Small intestine (tissue), 7 donors: Measurements from ENCODE around the gene DYDC1. TPM values are rescaled to one million over a fixed set of nuclear protein-coding genes. Genes with fewer than 3 reads are reported as not detected.
"Not testable (repeated sequence)": the region's sequence is repeated elsewhere in the genome, so short reads cannot be mapped to it uniquely, and the experiment has no call there.

Experiments used
- DNase-seq, 2 donors: peaks; one replicate each; pipeline versions ENCODE4 v3.0.0 to v3.0.0-alpha.2; 2013
- FAIRE-seq: peaks from 2 replicates; lab custom pipeline; 2012; peaks lifted over from hg19 to GRCh38; lab: Jason Lieb, UNC
- H3K27ac ChIP-seq, 3 donors: one replicate each; pipeline ENCODE4 v1.5.1; 2013; ENCODE audit warnings: low read length in 2 of 3, mild to moderate bottlenecking in 2 of 3, control low read depth in 1 of 3, inconsistent platforms in 1 of 3, low read depth in 1 of 3, moderate library complexity in 1 of 3
- H3K27me3 ChIP-seq, 3 donors: one replicate each; pipeline ENCODE4 v1.6.1; 2013; ENCODE audit warnings: low read length in 3 of 3, inconsistent platforms in 1 of 3; ENCODE audit not compliant: control insufficient read depth in 3 of 3, insufficient read depth in 3 of 3
- H3K36me3 ChIP-seq, 3 donors: one replicate each; pipeline ENCODE4 v1.6.1; 2013; ENCODE audit warnings: low read length in 3 of 3, inconsistent platforms in 1 of 3, low read depth in 1 of 3, mild to moderate bottlenecking in 1 of 3, moderate library complexity in 1 of 3; ENCODE audit not compliant: control insufficient read depth in 3 of 3, insufficient read depth in 2 of 3
- H3K4me1 ChIP-seq, 3 donors: one replicate each; pipeline ENCODE4 v1.6.1; 2013; ENCODE audit warnings: low read length in 2 of 3, inconsistent platforms in 1 of 3, low read depth in 1 of 3, mild to moderate bottlenecking in 1 of 3, moderate library complexity in 1 of 3; ENCODE audit not compliant: control insufficient read depth in 3 of 3, insufficient read depth in 2 of 3
- H3K4me3 ChIP-seq, 3 donors: one replicate each; pipeline ENCODE4 v1.5.1; 2013; ENCODE audit warnings: low read length in 3 of 3, control low read depth in 1 of 3, inconsistent platforms in 1 of 3, low read depth in 1 of 3, mild to moderate bottlenecking in 1 of 3, moderate library complexity in 1 of 3
- H3K9me3 ChIP-seq, 2 donors: one replicate each; pipeline ENCODE4 v1.6.1; 2013; ENCODE audit warnings: low read depth in 1 of 2, low read length in 1 of 2; ENCODE audit not compliant: control insufficient read depth in 2 of 2, insufficient read depth in 1 of 2
- WGBS, 3 donors: extraction: QIAGEN DNeasy Blood & Tissue Kit; methylation state at CpG; one replicate each; pipeline ENCODE4 v1.1.7; 2013; 5-methylcytosine and 5-hydroxymethylcytosine counted together
- polyA plus RNA-seq, 4 donors: library from polyadenylated mRNA; stranded (reverse) in 3 of 4; unstranded in 1 of 4; fragments of 200-250 nt in 3 of 4; fragments of 120-200 nt in 1 of 4; gene quantifications; one replicate each; pipeline versions ENCODE4 v1.2.1 to v1.2.3, GENCODE V29; 2013
- donor health status: healthy with polysubstance abuse.
- donor health status: control.
- donor health status: control.
- donor health status: Bipolar disorder and iron deficiency.
- donor health status: healthy.

DYDC1 gene
- polyA plus RNA-seq, 4 donors, result not detected

DNA sequence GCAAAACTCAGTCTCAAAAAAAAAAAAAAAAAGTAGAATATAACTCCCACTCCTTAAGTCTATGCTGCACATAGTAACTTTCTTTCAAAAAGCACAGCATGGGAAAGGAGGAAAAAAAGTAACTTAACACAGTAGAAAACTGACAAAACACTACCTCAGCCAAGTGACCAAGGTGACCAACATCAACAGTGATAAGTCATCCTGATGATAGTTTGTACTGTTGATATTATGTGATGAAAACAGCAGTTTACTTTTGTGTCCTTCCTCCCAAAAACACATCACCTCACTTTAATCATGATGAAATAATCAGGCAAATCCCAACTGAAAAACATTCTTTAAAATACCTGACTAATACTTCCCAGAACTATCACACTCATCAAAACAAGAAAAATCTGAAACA lies 37.8 kb downstream of the DYDC1 start:
- FAIRE-seq (no peak), DNase-seq (no peak)
- no peak overlapping the region for H3K27ac ChIP-seq
- H3K27me3 ChIP-seq, result no peaks in the 10 kb centered on the region
- H3K4me1 ChIP-seq, result no peaks in the 10 kb centered on the region
- H3K9me3 ChIP-seq, result no peaks in the 10 kb centered on the region
- H3K36me3 ChIP-seq, result no peaks in the 10 kb centered on the region
- H3K4me3 ChIP-seq, result no peak overlapping the region

DNA sequence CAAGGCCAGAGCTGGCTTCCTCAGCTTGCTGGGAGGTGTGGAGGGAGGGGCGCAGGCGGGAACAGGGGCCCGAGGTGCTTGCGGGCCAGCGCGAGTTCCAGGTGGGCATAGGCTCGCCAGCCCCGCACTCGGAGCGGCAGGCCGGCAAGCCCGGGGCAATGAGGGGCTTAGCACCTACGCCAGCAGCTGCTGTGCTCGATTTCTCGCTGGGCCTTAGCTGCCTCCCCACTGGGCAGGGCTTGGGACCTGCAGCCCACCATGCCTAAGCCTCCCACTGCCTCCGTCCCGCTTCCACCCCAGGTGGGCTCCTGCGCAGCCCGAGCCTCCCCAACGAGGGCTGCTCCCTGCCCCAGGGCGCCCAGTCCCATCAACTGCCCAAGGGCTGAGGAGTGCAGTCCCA lies 41.2 kb downstream of the DYDC1 start:
- DNase-seq (no peak), FAIRE-seq (no peak)
- Histone ChIP-seq H3K27ac (no peak overlapping the region), H3K27me3 (no peaks in the 10 kb centered on the region), H3K9me3 (no peaks in the 10 kb centered on the region), H3K36me3 (no peaks in the 10 kb centered on the region), H3K4me1 (no peaks in the 10 kb centered on the region), H3K4me3 (no peak overlapping the region)
- WGBS, 3 donors, result 94 to 97% (median 97%) methylated on average over 17 to 21 of the region's 21 CpGs

DNA sequence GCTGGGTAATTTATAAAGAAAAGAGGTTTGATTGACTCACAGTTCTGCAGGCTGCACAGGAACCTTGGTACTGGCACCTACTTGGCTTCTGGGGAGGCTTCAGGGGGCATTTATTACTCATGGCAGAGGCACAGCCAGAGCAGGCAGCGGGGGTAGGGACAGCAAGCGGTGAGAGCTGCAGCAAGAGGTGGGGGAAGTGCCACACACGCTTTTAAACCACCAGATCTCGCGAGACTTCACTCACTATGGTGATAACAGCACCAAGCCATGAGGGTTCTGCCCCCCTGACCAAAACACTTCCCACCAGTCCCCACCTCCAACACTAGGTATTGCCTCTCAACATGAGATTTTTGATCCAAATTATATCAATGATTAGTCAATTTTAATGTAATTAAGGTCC lies 43.0 kb downstream of the DYDC1 start:
- FAIRE-seq (no peak), DNase-seq (no peak)
- Histone ChIP-seq H3K36me3 (no peaks in the 10 kb centered on the region), H3K27me3 (no peaks in the 10 kb centered on the region), H3K9me3 (no peaks in the 10 kb centered on the region), H3K4me1 (no peaks in the 10 kb centered on the region), H3K27ac (no peak overlapping the region), H3K4me3 (no peak overlapping the region)
- 73 to 81% (median 80%) methylated on average over 5 of the region's 5 CpGs for WGBS, 3 donors

DNA sequence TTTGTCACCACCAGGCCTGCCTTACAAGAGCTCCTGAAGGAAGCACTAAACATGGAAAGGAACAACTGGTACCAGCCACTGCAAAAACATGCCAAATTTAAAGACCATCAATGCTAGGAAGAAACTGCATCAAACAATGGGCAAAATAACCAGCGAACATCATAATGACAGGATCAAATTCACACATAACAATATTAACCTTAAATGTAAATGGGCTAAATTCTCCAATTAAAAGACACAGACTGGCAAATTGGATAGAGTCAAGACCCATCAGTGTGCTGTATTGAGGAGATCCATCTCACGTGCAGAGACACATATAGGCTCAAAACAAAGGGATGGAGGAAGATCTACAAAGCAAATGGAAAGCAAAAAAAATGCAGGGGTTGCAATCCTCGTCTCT lies 50.6 kb downstream of the DYDC1 start:
- H3K27ac ChIP-seq, H3K27me3 ChIP-seq, H3K4me3 ChIP-seq, DNase-seq, FAIRE-seq, H3K36me3 ChIP-seq, H3K9me3 ChIP-seq, H3K4me1 ChIP-seq: not testable (repeated sequence)
- 85 to 89% (median 87%) methylated on average over 3 of the region's 3 CpGs for WGBS, 3 donors

DNA sequence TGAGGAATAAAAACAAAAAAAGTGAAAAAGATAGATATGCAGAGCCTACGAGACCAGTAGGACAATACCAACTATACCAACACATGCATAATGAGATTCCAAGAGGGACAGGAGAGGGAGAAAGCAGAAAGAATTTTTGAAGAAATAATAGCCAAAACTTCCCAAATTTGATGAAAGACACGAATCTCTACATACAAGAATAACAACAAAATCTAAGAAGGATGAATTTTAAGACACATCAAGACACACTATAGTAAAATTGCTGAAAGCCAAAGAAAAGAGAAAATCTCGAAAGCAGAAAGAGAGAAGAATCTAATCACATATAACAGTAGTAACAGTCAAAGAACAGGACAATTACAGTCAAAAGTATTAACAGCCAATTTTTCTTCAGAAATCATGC lies 59.6 kb downstream of the DYDC1 start:
- FAIRE-seq, result no peak
- no peaks in the 10 kb centered on the region for H3K27me3 ChIP-seq
- peaks cover 0 to 10% of the 10 kb centered on the region in 2 donors for H3K9me3 ChIP-seq
- no peak overlapping the region for H3K4me3 ChIP-seq
- H3K4me1 ChIP-seq, result no peaks in the 10 kb centered on the region
- no peak for DNase-seq
- H3K27ac ChIP-seq, result no peak overlapping the region
- H3K36me3 ChIP-seq, result no peaks in the 10 kb centered on the region
- 64 to 79% (median 73%) methylated on average over 3 of the region's 3 CpGs for WGBS, 3 donors

DNA sequence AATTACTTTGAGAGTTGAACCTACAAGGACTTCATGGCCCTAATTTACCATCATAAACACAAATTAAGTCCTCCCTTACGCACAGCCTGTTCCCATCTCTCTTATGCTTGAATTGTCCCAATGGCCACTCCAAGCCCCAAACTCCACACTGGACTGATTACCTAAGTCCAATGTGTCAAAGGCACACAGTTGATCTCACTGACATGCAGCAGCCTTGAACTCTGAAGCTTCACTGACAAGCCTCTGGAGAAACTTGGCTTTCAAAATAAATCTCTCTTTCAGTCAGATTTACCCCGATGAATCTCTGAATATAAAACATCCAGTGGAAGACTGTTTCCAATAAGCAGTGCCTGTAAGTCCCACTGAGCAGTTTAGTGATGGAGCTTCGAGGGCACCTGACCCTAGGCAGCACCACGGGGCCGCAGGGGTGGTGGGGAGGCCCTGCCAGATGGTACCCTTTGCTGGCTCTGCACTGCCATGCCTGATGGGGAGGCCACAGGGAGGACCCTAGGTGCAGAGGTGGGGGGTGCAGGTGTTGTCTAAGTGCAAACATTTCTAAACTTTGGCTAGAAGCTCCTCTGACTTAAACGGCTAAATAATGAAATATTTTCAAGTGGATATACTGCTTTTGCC lies 63.8 kb downstream of the DYDC1 start:
- DNase-seq (no peak), FAIRE-seq (no peak)
- Histone ChIP-seq H3K4me1 (peaks cover 0 to 4% (median 0%) of the 10 kb centered on the region in 3 donors), H3K27me3 (peaks cover 0 to 2% (median 0%) of the 10 kb centered on the region in 3 donors), H3K9me3 (peaks cover 0 to 7% of the 10 kb centered on the region in 2 donors), H3K4me3 (no peak overlapping the region), H3K27ac (no peak overlapping the region), H3K36me3 (no peaks in the 10 kb centered on the region)
- 87 to 89% (median 87%) methylated on average over 6 of the region's 6 CpGs for WGBS, 3 donors

DNA sequence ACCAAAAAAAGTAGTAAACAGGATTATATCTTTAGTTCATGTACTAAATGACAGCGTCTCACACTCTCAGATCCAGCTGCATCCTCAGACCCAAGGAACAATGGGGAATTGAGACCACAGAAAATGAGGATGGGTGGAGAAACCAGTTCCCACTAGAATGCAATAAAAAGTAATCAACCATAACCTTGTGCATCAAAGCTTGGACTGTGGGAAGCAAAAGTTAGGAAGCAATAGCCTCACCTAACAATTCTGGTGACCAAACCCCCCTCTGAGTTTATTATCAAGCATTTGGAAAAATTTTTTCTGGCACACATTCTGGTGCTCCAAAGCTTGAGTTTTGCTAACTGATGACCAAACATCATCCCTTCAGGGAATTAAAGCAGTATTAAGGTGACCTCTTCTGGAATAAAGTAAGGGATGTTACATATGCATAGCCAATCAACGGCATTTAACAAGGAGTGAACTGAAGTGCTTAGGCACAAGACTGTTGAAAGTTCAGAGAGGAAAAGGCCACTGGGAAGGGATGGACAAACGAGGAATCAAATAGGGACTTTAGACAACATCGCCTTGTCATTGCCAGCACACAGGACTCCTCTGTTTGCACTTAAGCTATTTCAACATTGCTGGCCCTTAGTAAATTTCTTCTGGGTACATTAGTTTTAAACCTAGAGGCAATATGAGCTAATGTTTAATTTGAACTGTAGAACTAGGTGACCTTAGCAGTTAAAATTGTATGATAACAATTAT lies 65.9 kb downstream of the DYDC1 start:
- Histone ChIP-seq H3K27me3 (peaks cover 0 to 2% (median 0%) of the 10 kb centered on the region in 3 donors), H3K4me1 (peaks cover 0 to 4% (median 0%) of the 10 kb centered on the region in 3 donors), H3K27ac (no peak overlapping the region), H3K4me3 (no peak overlapping the region), H3K9me3 (no peaks in the 10 kb centered on the region), H3K36me3 (no peaks in the 10 kb centered on the region)
- DNase-seq (no peak), FAIRE-seq (no peak)
- 29 to 61% (median 41%) methylated on average over 4 of the region's 4 CpGs for WGBS, 3 donors

DNA sequence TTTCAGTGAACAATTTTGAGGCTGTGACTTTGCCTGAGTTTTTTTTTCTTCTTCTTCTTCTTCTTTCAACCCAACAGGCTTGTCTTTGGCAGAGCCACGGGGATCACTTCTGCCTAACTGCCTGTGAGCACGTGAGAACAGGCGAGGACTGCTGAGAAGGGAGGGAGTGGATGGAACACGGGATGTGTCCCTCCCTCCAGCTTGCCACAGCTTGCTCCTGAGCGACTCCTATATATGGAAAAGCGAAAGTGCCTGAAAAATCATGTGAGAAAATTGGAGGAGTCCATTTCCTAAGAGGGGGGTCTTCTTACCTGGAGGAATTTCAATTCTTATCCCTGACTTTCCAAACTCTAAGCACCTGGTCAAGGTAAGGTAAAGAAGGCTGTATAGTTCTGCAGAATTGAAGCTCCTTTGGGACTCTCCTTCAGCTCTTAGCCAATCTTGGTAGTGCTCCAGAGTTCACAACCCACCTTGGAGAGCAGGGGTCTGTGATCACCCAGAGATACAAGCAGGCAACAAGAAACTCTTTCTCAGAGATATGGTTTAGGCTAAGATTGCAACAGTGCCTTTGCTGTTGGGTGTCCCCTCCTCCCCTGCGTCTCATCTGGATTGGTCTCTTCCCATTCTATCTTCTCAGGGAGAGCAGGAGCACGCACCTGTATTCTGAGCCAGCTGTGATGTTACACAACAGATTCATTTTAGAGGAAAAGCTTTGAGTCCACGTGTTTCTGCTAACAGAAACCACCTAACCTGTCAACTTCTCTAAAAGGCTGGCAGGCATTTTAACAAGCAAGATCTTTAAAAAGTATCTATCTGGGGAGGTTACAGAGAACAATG lies 66.9 kb downstream of the DYDC1 start, which contains the start of gene MAT1A:
Gene MAT1A (minus strand): TSS at position 208 of the 837 bp plus-strand sequence. CDS start 235 bp downstream, outside the sequence.
- FAIRE-seq (no peak), DNase-seq (peak; percentile 59 to 80)
- H3K36me3 ChIP-seq, result no peaks in the 10 kb centered on the region
- WGBS, 3 donors, result 4 to 20% (median 17%) methylated on average over 9 of the region's 9 CpGs
- H3K27me3 ChIP-seq, result peaks cover 0 to 2% (median 0%) of the 10 kb centered on the region in 3 donors
- H3K27ac ChIP-seq, result peak within 1 kb of the TSS in 1 of 3 donors; percentile 62
- H3K4me1 ChIP-seq, result peaks cover 0 to 4% (median 0%) of the 10 kb centered on the region in 3 donors
- no peak within 1 kb of the TSS for H3K4me3 ChIP-seq
- H3K9me3 ChIP-seq, result no peaks in the 10 kb centered on the region
